Measurements from ENCODE around the gene KCNQ1.

Gene KCNQ1

DNA sequence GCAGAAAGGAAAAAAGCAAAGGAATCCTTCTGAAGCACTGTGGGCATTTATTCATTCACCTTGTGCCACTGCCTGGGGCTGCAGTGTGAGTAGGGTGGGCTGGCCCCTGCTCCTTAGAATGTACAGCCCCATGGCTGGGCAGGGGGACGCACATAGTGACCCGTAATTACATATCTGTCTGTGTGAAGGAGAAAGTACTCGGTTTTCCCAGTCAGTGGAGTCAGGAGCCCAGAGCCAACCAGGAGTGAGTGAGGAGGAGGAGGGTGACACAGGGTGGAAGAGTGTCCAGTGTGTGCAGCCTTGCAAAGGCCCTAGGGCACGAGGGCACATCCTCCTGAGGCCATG, 348.9 kb downstream of the KCNQ1 start:
- no peak for DNase-seq (ENCODE audit: low read depth, low spot score)

DNA sequence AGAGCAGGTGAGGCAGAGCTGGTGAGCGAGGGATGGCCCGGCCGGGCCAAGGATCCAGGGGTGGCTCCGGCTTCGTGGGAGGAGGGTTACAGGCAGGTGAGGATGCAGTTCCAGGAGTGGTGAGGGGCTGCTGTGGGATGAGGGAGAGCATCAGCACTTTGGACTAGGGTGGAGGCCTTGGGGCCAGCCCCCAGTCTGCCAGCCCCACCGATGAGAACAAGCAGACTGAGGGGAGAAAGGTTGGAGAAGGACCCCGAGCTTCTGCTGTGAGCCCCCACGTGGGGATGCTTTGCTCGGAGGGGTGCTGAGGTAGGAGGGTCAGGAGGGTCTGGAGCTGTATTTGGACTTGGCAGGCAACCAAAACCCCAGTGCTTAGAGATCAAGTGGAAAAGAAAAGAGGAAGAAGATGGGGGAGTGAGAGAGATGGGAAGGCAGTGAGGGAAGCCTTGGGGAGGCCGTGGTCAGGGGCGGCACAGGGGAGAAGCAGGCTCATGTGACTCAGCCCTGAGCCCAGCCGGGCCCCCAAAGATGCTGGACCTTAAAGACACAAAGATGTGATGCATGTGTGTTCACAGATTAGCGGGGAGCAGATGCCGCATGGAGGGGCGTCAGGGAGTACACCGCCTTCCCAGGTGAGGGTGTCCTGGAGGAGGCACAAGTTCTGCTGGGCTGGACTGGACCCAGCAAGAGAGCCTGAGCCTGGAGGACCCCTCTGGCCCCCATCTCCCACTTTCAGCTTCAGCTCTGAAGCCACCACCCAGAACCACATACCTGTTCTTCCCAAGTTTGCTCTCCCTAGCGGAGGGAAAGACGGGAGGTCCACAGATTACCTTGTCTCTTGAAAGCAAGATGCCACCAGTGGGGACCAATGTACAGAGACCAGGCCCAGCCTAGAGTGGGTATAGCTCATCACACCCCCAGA, 349.5 kb downstream of the KCNQ1 start:
- no peak for DNase-seq (ENCODE audit: low read depth, low spot score)

DNA sequence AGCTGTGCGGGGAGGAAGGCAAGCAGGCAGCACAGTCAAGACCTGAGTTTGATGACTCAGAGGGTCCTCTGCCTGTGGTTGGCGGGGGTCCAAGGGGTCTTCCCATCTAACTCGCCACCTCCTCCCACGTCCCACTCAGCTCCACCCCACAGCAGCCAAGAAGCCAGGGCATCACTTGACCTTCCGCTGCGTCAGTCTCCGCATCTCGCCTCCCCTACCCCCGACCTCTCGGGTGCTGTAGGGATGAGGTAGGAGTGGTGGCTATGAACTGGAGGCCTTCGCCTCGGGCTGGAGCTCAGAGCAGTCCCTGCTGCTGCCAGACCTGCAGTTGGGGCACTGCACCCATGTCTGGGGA, 350.1 kb downstream of the KCNQ1 start:
- no peak for DNase-seq (ENCODE audit: low read depth, low spot score)

- DNase-seq (ENCODE audit: low read depth, low spot score), result no peak
Observed at GRCh38 chr11:2795491-2795991, 350.7 kb downstream of the KCNQ1 start.

GRCh38 chr11:2796091-2796490, 351.3 kb downstream of the KCNQ1 start:
- no peak for DNase-seq (ENCODE audit: low read depth, low spot score)

DNA sequence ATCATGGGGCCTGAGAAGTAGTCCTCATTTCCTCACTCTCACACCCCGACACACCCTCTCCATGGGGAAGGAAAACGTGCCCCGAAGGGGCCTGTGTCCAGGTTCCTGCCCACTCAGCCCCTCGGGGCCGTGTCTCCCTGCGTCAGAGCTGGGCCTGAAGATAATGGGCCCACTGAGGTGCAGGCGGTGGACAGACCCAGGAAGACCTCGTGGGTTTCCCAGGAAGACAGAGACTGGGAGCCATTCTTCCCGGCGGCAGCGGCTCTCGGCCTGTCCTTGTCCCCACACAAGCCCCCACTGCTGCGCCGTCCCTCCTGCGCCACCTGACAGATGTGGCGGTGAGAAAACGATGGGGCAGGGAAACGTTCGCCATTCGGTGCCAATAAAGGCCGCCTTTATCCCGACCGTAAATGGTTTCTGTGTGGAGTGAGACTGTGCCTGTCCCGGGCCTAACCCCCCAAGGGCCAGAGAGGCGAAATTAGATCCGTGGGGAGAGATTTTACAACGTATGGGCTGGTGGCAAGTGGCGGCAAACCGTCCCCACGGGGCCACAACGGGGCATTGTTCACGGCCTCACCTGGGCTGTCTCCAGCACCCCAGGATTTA, 351.8 kb downstream of the KCNQ1 start:
- no peak for DNase-seq (ENCODE audit: low read depth, low spot score)

DNA sequence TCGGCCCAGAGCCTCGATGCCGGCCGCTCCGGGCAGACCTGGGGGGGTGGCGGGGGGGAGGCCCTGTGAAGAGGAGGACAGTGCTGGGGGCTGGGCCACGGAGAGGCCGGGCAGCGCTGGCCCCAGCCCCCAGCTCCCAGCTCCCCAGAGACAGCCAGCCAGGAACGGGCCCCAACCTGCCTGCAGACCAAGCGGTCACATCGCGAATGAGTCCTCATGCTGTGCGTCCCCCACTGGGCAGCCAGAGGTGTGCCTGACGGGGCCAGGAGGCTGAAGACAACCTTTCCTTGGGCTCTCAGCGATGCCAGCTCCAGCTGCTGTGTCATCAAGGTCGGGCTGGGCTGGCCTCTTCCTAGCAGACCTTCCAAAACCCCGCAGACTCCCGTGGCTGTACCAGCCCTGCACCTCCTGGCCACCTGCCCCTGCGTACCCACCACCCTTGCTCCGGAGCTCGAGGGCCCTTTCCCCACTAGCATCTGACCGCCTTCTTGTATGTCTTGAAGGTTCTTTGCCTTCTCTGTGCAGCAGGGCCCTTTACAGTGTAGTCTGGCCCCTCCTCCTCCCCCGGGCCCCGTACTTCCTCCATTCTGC, 352.4 kb downstream of the KCNQ1 start:
- DNase-seq (ENCODE audit: low read depth, low spot score), result no peak

GRCh38 chr11:2797741-2798361, 353.0 kb downstream of the KCNQ1 start:
- DNase-seq (ENCODE audit: low read depth, low spot score), result no peak

DNA sequence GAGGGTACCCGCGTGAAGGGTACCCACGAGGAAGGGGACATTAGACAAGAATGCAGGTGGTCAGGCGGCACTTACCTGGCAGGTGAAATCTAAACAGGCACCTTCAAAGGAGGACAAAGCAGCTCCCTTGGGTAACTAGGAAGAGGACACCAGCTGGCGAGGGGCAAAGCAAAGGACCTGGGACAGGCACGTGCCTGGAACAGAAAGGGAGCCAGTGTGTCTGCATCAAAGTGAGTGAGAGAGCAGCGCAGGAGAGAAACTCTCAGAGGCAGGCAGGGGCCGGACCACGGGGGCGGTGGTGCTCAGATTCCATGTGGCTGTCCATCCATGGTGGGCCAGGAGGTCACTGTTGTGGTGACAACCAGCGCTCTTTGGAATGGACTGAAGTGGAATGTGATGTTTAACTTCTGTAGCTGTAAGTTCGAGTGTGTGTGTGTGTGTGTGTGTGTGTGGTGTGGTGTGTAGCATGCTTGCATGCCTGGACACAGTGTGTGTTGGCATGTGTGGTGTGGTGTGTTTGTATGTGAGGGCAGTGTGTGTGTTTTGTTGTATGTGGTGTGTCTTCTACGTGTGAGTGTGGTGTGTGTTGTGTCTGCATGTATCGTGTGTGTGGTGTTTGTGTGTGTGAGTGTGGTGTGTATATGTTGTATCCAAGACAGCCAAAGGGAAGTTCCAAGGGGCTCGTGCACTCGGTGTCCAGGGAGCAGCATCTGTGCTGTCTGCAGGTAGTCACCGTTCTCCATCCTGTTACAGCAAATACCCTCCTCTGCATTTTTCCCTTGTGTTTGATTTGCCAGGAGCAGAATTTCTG, 354.3 kb downstream of the KCNQ1 start:
- DNase-seq (ENCODE audit: low read depth, low spot score), result no peak

GRCh38 chr11:2799881-2800654, 355.3 kb downstream of the KCNQ1 start:
- DNase-seq (ENCODE audit: low read depth, low spot score), result no peak

GRCh38 chr11:2800655-2801531, 356.1 kb downstream of the KCNQ1 start:
- no peak for DNase-seq (ENCODE audit: low read depth, low spot score)

DNA sequence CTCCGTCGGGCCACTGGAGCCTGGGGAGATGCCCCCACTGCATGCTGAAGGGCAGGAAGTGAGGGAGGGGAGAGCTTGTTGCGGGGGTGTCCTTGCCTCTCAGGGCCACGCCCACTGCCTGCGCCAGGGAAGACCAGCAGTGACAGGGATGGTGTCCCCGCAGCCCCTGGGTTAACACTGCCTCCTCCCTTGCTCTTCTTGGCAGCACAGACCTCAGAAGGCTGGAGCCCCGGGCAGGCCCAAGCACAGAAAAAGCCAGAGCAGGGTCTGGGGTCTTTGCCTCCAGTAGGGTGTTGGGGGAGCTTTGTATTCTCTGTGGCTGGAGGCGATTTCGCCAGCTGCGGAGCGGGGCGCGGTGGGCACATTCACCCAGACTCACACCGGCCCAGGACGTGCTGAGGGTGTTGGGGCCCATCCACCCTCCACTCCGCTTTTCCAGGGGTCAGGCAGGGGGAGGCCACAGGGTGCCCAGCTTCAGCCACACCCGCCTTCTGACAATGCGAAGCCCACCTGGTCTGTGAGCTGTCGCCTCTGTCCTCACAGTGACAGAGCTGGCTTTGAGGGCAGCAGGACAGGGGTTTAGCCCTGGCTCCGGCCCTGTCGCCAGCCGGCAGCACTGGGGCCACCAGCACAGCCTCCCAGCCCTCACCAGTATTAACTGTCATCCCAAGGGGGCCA, 357.0 kb downstream of the KCNQ1 start:
- no peak for DNase-seq (ENCODE audit: low read depth, low spot score)

DNA sequence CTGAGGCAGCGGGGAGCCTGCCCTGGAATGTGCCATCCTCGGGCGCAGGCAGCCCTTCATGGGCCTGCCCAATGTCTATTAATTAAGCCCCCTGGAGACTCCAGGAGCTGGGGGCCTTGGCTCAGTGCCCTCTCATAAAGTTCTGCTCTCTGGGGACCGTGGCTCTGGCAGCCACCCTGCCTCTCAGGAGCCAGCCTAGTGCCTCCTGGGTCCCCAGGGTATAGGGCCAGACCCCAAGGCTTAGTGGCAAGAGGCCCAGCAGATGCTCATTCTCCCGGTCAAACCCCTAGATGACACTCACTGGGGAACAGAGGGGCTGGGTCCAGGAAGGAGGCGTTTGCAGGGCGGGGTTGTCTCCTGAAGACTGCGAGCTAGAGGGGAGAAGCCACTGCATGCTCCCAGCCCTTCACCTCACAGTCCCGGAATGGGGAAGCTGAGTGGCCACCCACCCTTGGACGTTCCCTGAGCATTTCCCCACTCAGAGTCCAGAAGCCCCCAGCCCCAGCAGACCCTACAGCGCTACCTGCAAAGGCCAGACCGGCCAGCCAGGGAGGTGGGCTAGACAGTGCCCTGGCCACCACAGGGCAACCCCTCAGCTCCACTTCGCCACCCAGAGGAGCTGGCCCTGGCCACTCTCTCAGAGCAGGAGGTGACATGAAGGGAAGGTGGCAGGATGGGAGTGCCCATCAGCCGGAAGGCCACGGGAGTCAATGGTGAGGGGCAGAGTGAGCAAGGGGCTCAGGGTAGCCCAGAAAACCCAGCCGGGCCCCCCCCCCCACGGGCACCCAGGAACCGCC, 357.8 kb downstream of the KCNQ1 start:
- no peak for DNase-seq (ENCODE audit: low read depth, low spot score)

DNA sequence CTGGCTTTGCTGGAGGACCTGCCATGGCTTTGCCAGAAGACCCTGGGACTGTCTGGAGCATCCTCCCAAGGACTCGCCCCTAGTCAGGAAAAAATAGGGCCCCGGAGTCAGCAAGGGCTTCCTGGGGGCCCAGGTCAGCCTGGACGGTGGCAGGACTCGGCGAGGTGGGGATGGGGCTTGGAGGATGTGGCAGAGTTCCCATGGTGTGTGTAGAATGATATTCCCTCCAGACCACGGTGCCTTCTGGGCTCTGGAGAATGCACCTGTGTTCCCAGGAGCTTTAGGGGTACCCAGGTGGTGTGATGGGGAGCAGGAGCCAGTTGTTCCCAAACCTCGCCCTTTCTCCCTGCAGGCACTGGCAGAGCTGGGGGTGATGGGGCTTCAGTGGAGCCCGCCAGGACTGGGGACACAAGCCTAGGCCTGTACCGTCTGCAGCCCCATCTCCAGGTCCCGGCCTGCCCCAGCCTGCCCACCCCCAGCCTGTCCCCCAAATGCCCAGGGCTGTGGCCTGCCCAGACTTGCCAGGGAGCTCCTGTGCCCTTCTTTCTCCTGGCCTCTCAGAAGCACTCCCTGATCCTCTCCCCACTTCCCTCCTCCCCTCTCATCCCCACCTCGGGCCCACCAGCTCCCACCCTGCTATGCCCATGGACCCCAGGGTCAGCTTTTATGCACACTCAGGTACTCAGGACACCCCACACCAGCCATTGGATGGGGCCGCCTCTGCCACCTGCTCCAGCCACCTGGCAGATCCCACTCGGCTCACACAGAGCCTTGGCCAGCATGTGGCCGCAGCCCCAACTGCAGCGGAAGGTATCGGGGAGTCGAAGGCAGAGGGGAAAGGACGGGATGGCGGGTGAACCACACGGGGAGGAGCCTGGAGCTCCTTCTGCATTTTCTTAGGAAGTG, 358.6 kb downstream of the KCNQ1 start:
- no peak for DNase-seq (ENCODE audit: low read depth, low spot score)

GRCh38 chr11:2804189-2804588, 359.4 kb downstream of the KCNQ1 start:
- no peak for DNase-seq (ENCODE audit: low read depth, low spot score)

DNA sequence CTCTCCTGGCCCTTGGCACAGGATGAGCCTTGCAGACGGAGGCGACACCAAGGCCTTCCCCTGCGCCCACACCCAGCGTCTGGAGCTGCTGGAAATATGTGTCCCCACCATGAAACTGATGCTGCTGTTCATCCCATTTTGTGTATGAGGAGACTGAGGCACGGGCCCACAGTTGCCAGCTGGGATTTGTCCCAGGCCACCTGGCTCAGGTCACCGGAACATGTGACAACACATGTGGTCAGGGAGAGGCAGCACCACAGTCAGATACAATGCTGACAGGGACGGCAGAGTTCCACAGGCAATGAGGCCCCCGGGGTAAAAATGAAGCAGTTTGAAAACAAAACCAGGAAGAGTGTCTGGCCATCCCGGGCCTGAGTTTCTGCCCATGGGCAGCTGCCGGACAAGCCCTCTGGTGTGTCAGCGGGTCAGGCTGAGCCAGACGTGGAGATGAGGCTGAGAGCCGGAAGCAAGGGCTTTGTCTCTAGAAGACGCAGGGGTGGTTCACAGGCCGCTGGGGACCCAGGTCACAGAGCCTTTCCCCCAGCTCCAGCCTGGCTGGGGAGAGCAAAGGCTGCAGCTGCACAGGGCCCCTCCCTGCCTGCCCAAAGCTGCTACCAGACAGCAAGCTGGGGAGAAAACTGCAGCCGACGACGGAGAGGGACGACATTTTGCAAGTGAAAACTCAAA, 360.0 kb downstream of the KCNQ1 start:
- no peak for DNase-seq (ENCODE audit: low read depth, low spot score)

Measured in iPS DF 19.7 (cell line).